CD4-positive, alpha-beta T cell (primary cell): ENCODE results near the gene TIRAP. TPM values are rescaled to one million over a fixed set of nuclear protein-coding genes. Genes with fewer than 3 reads are reported as not detected.
A peak's percentile ranks its signal among the peaks of the same experiment; 100 is the strongest.

Experiments used
- ATAC-seq: fragments of 200-7000 bp; cut with Tn5 transposase; one replicate; pipeline ENCODE4 v1.10.0; 2022; ENCODE audit warnings: mild to moderate bottlenecking; ENCODE audit not compliant: poor library complexity
- CTCF ChIA-PET: fragments of 350-600 bp; sonication (Branson Sonifier 250); formaldehyde crosslinking; loops from one replicate; lab custom pipeline; 2021; ENCODE audit warnings: antibody characterized with exemption, inconsistent platforms; lab: Charles Lee
- POLR2A ChIA-PET: fragments of 350-600 bp; sonication (Branson Sonifier 250); formaldehyde crosslinking; loops from one replicate; lab custom pipeline; 2021; ENCODE audit warnings: antibody characterized with exemption, inconsistent platforms; lab: Charles Lee
- DNase-seq, 14 experiments: peaks; one replicate each; pipeline ENCODE4 v3.0.0-alpha.2; 2013 to 2020; ENCODE audit warnings: mixed read lengths in 2 of 14
- H3K27ac ChIP-seq, 2 donors: one replicate each; pipeline versions ENCODE4 v1.5.1 to v1.7.0; 2013; ENCODE audit warnings: low read length in 2 of 2, low read depth in 1 of 2, mild to moderate bottlenecking in 1 of 2
- H3K27me3 ChIP-seq, 2 experiments: 1 replicate in 1 of 2; 2 replicates in 1 of 2; pipeline versions ENCODE4 v1.6.1 to v1.7.0; 2013; ENCODE audit warnings: low read length in 2 of 2, control low read depth in 1 of 2, mild to moderate bottlenecking in 1 of 2, moderate library complexity in 1 of 2; ENCODE audit not compliant: insufficient read depth in 2 of 2, control insufficient read depth in 1 of 2
- H3K36me3 ChIP-seq: one replicate; pipeline ENCODE4 v1.6.1; 2013; ENCODE audit warnings: low read length, control low read depth; ENCODE audit not compliant: insufficient read depth
- H3K4me1 ChIP-seq: one replicate; pipeline ENCODE4 v1.6.1; 2013; ENCODE audit warnings: low read length, control low read depth; ENCODE audit not compliant: insufficient read depth
- H3K4me3 ChIP-seq: one replicate; pipeline ENCODE4 v1.5.1; 2013; ENCODE audit warnings: mild to moderate bottlenecking, low read length, moderate library complexity
- H3K9me3 ChIP-seq, 2 experiments: 1 replicate in 1 of 2; 2 replicates in 1 of 2; pipeline versions ENCODE4 v1.6.1 to v1.7.0; 2013; ENCODE audit warnings: low read length in 2 of 2, mild to moderate bottlenecking in 2 of 2, control low read depth in 1 of 2, moderate library complexity in 1 of 2; ENCODE audit not compliant: control insufficient read depth in 1 of 2, insufficient read depth in 1 of 2
- H3K27ac Mint-ChIP-seq: one replicate; pipeline ENCODE4 v1.8.0; 2020; ENCODE audit warnings: mixed read lengths
- H3K27me3 Mint-ChIP-seq: one replicate; pipeline ENCODE4 v1.8.0; 2021; ENCODE audit warnings: mixed read lengths
- H3K36me3 Mint-ChIP-seq: one replicate; pipeline ENCODE4 v1.8.0; 2021; ENCODE audit warnings: low read depth, mixed read lengths
- H3K4me1 Mint-ChIP-seq: one replicate; pipeline ENCODE4 v1.8.0; 2021; ENCODE audit warnings: low read depth, mixed read lengths
- H3K4me3 Mint-ChIP-seq: one replicate; pipeline ENCODE4 v1.8.0; 2020; ENCODE audit warnings: mild to moderate bottlenecking, mixed read lengths
- H3K9me3 Mint-ChIP-seq: one replicate; pipeline ENCODE4 v1.8.0; 2020; ENCODE audit warnings: mixed read lengths
- intact Hi-C, 2 experiments: fragments of 100-400 bp; cut with DNase I in 1 of 2; cut with micrococcal nuclease in 1 of 2; formaldehyde crosslinking; loops; one replicate each; pipeline versions ENCODE4 v1.15.1 to v1.9.0; 2023 to 2025; cut with DNase I, micrococcal nuclease
- total RNA-seq, 174 experiments: library from RNA in 2 of 174; stranded (reverse) in 2 of 174; gene quantifications; one replicate each; pipeline ENCODE4 v1.2.3 and lab custom pipeline; 2021 to 2026
- TF ChIP-seq, protein P1 (sequence below): fragments of 200-600 bp; IDR thresholded peaks from one replicate; pipeline ENCODE4 v1.8.0; 2022; ENCODE audit warnings: antibody characterized with exemption, mild to moderate bottlenecking

The TIRAP gene
- total RNA-seq, 2 experiments from 2014 or later = 7.7 to 7.9 TPM

DNA sequence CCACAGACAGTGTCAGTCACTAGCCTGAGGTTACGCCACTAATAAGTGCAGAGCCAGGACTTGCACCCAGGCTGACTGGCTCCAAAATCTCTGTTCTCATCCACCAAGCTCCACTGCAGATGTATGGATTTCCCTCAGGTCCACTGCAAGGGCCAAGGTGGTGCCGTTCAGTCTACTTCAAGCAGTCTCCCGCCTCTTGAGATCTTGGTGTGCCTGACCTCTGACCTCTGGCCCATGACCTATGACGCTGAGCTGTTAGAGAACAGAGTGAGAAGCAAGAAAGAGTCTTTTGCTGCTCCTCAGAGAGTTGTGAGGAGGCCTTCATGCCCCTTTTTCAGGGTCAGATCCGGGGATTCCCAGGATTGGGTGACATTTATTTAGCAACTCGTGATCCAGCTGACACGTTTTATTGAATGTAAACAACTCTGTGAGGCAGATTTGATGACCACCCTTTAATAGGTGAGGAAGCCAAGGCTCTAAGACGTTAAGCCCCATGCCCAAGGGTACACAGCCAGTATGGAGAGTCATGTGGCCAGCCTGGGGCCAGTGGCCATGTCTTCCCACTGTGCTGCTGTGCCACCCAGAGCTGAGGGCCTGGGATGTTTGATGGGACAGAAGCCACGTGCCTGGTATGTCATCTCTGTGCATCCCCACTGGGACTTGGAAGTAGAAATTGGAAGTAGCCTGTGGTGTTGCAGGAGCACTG is 46.2 kb downstream of the TIRAP start:
- Histone ChIP-seq H3K36me3 (peaks cover 30% of the 10 kb centered on the region), H3K27ac (no peak overlapping the region), H3K27me3 (no peaks in the 10 kb centered on the region), H3K4me1 (no peaks in the 10 kb centered on the region), H3K9me3 (no peaks in the 10 kb centered on the region), H3K4me3 (no peak overlapping the region)
- TF ChIP-seq, protein P1, sequence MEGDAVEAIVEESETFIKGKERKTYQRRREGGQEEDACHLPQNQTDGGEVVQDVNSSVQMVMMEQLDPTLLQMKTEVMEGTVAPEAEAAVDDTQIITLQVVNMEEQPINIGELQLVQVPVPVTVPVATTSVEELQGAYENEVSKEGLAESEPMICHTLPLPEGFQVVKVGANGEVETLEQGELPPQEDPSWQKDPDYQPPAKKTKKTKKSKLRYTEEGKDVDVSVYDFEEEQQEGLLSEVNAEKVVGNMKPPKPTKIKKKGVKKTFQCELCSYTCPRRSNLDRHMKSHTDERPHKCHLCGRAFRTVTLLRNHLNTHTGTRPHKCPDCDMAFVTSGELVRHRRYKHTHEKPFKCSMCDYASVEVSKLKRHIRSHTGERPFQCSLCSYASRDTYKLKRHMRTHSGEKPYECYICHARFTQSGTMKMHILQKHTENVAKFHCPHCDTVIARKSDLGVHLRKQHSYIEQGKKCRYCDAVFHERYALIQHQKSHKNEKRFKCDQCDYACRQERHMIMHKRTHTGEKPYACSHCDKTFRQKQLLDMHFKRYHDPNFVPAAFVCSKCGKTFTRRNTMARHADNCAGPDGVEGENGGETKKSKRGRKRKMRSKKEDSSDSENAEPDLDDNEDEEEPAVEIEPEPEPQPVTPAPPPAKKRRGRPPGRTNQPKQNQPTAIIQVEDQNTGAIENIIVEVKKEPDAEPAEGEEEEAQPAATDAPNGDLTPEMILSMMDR = no peak
- no peaks in the 10 kb centered on the region for H3K9me3 Mint-ChIP-seq
- H3K4me1 Mint-ChIP-seq = peaks cover 18% of the 10 kb centered on the region
- intact Hi-C loops = no loop called here
- ChIA-PET CTCF (no interaction called here), POLR2A (no interaction called here)
- no peak overlapping the region for H3K27ac Mint-ChIP-seq
- H3K4me3 Mint-ChIP-seq = no peak overlapping the region
- DNase-seq (no peak), ATAC-seq (no peak)
- no peaks in the 10 kb centered on the region for H3K27me3 Mint-ChIP-seq
- peaks cover 67% of the 10 kb centered on the region for H3K36me3 Mint-ChIP-seq

DNA sequence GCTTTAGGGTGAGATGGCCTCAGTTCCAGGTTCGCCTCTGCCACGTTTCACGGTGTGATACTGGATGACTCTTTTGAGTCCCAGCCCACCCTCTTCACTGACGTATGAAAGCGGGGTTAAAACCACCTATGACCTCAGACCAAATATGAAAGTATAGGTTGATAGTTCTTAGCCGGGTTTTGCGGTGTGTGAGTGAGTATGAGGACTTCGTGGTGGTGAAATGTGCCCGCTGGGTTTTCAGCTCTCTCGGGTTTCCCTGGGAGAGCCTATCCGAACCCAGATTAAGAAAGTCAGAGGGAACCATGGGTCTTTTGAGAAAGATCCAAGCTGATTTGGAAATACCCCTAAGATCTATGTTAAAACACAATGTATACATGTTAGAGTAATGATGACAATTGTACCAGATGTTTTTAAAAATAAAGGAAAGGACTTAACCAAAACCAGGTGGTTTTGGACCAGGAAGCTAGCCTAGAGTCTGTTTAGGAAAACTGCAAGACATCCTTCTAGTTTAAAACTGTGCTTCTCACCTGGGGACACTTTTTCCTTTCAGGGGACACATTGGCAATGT is 46.8 kb downstream of the TIRAP start:
- no peaks in the 10 kb centered on the region for H3K4me1 ChIP-seq
- H3K4me3 Mint-ChIP-seq = no peak overlapping the region
- no peaks in the 10 kb centered on the region for H3K9me3 ChIP-seq
- peak in 2 of 14 experiments; percentile 34 to 51 for DNase-seq
- H3K4me1 Mint-ChIP-seq = peaks cover 18% of the 10 kb centered on the region
- TF ChIP-seq, protein P1 = no peak
- H3K36me3 Mint-ChIP-seq = peaks cover 69% of the 10 kb centered on the region
- ChIA-PET CTCF (no interaction called here), POLR2A (interaction anchor here (1.3 kb wide), 1 partner anchor 11 kb away, joined by 4 read pairs; no protein-coding TSS in a partner anchor)
- no peak overlapping the region for H3K4me3 ChIP-seq
- no peak for ATAC-seq
- no peaks in the 10 kb centered on the region for H3K9me3 Mint-ChIP-seq
- no peak overlapping the region for H3K27ac ChIP-seq
- no peaks in the 10 kb centered on the region for H3K27me3 ChIP-seq
- no peaks in the 10 kb centered on the region for H3K27me3 Mint-ChIP-seq
- H3K27ac Mint-ChIP-seq = no peak overlapping the region
- intact Hi-C loops = no loop called here
- peaks cover 34% of the 10 kb centered on the region for H3K36me3 ChIP-seq

DNA sequence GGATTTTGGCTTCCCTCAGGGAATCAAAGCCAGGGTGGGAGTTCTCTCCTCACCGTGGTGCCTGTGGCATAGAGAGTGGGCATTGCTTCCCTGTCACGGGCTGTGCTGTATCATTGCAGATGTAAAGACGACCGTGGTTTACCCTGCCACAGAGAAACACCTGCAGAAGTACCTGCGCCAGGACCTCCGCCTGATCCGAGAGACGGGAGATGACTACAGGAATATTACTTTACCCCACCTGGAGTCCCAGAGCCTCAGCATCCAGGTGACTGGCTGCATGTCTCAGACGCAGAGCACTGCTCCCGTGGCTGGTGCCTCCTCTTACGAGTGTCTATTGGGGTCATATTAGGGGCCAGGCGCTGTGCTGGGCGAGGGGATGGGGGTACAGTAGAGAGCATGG is 48.4 kb downstream of the TIRAP start:
- no peak overlapping the region for H3K4me3 Mint-ChIP-seq
- DNase-seq = no peak
- H3K36me3 Mint-ChIP-seq = peaks cover 74% of the 10 kb centered on the region
- H3K4me1 ChIP-seq = no peaks in the 10 kb centered on the region
- no peak overlapping the region for H3K27ac ChIP-seq
- H3K27ac Mint-ChIP-seq = no peak overlapping the region
- peaks cover 14% of the 10 kb centered on the region for H3K4me1 Mint-ChIP-seq
- no peak for ATAC-seq
- no peaks in the 10 kb centered on the region for H3K27me3 ChIP-seq
- H3K9me3 ChIP-seq = no peaks in the 10 kb centered on the region
- no peaks in the 10 kb centered on the region for H3K9me3 Mint-ChIP-seq
- POLR2A ChIA-PET = no interaction called here
- no peaks in the 10 kb centered on the region for H3K27me3 Mint-ChIP-seq
- TF ChIP-seq, protein P1 = no peak
- peaks cover 41% of the 10 kb centered on the region for H3K36me3 ChIP-seq
- intact Hi-C loops = no loop called here
- H3K4me3 ChIP-seq = no peak overlapping the region
- CTCF ChIA-PET = no interaction called here
